HG03159 (cell line): ENCODE data around the gene SPOUT1.

Source experiments
- ATAC-seq: cut with Tn5 transposase; IDR thresholded peaks from one replicate; pipeline ENCODE4 v1.9.1; 2021; ENCODE audit warnings: mild to moderate bottlenecking, moderate library complexity; ENCODE audit not compliant: unreplicated experiment

SPOUT1 gene

GRCh38 chr9:128773049-128773448 is 56.5 kb downstream of the SPOUT1 start:
- no peak for ATAC-seq

GRCh38 chr9:128771745-128772519 is 57.7 kb downstream of the SPOUT1 start, which contains the start of gene ZER1:
ZER1 (minus strand) TSS chr9:128771927; CDS start chr9:128755565, 16,362 bp downstream.
- ATAC-seq, result peak; percentile 86

- no peak for ATAC-seq
Observed at GRCh38 chr9:128771094-128771721, 58.4 kb downstream of the SPOUT1 start.

GRCh38 chr9:128770286-128771030 is 59.1 kb downstream of the SPOUT1 start:
- ATAC-seq, result no peak
